T-cell (primary cell): ENCODE measurements around the gene PPM1K. TPM values are rescaled to one million over a fixed set of nuclear protein-coding genes. Genes with fewer than 3 reads are reported as not detected.

Source experiments
- ATAC-seq, 4 experiments: fragments of 200-7000 bp in 3 of 4; fragments of 150-1000 bp in 1 of 4; cut with Tn5 transposase; replicated peaks in 1 of 4; 1 replicate in 3 of 4; 2 replicates in 1 of 4; pipeline ENCODE4 v1.10.0; 2021; ENCODE audit warnings: moderate library complexity in 3 of 4, mild to moderate bottlenecking in 2 of 4, moderate number of reproducible peaks in 1 of 4
- CTCF ChIA-PET, 2 donors: fragments of 300-600 bp; sonication (Branson Sonifier 250); formaldehyde crosslinking; loops; one replicate each; lab custom pipeline; 2022; ENCODE audit warnings: antibody characterized with exemption in 2 of 2; lab: Charles Lee
- POLR2A ChIA-PET, 2 donors: fragments of 300-600 bp; sonication (Branson Sonifier 250); formaldehyde crosslinking; loops; one replicate each; lab custom pipeline; 2022; ENCODE audit warnings: antibody characterized with exemption in 2 of 2; lab: Charles Lee
- DNase-seq, 35 experiments: peaks; one replicate each; pipeline versions ENCODE4 v3.0.0 to v3.0.0-alpha.2; 2013 to 2023
- H3K27ac ChIP-seq: one replicate; pipeline ENCODE4 v1.5.1; 2013; ENCODE audit warnings: low read length
- H3K27me3 ChIP-seq, 2 experiments: replicated peaks in 1 of 2; 1 replicate in 1 of 2; 2 replicates in 1 of 2; pipeline versions ENCODE4 v1.6.1 to v1.7.0; 2013; ENCODE audit warnings: low read length in 1 of 2, mixed read lengths in 1 of 2; ENCODE audit not compliant: control insufficient read depth in 2 of 2, insufficient read depth in 2 of 2; ENCODE audit errors: extremely low read depth in 1 of 2
- H3K36me3 ChIP-seq, 2 donors: 1 replicate in 1 of 2; 2 replicates in 1 of 2; pipeline versions ENCODE4 v1.6.1 to v1.7.0; 2013; ENCODE audit warnings: low read length in 1 of 2; ENCODE audit not compliant: control insufficient read depth in 2 of 2, insufficient read depth in 1 of 2; ENCODE audit errors: extremely low read depth in 1 of 2
- H3K4me1 ChIP-seq, 2 experiments: 1 replicate in 1 of 2; 2 replicates in 1 of 2; pipeline versions ENCODE4 v1.6.1 to v1.7.0; 2013; ENCODE audit warnings: low read length in 2 of 2, mixed read lengths in 1 of 2; ENCODE audit not compliant: insufficient read depth in 2 of 2, control insufficient read depth in 1 of 2; ENCODE audit errors: extremely low read depth in 1 of 2
- H3K4me3 ChIP-seq, 2 donors: 1 replicate in 1 of 2; 2 replicates in 1 of 2; pipeline versions ENCODE4 v1.5.1 to v1.7.0; 2013; ENCODE audit warnings: mild to moderate bottlenecking in 2 of 2, low read length in 1 of 2, moderate library complexity in 1 of 2; ENCODE audit not compliant: control insufficient read depth in 1 of 2; ENCODE audit errors: extremely low read depth in 1 of 2
- H3K9me3 ChIP-seq: 2 replicates; pipeline ENCODE4 v1.7.0; 2013
- H3K27ac Mint-ChIP-seq, 2 donors: one replicate each; pipeline ENCODE4 v1.8.0; 2020 to 2021; ENCODE audit warnings: mild to moderate bottlenecking in 2 of 2, mixed read lengths in 2 of 2
- H3K27me3 Mint-ChIP-seq, 2 donors: one replicate each; pipeline ENCODE4 v1.8.0; 2021 to 2022; ENCODE audit warnings: mixed read lengths in 2 of 2
- H3K36me3 Mint-ChIP-seq: one replicate; pipeline ENCODE4 v1.8.0; 2021; ENCODE audit warnings: mixed read lengths
- H3K4me1 Mint-ChIP-seq, 3 donors: one replicate each; pipeline ENCODE4 v1.8.0; 2020 to 2022; ENCODE audit warnings: mixed read lengths in 3 of 3, mild to moderate bottlenecking in 1 of 3
- H3K4me3 Mint-ChIP-seq, 3 donors: one replicate each; pipeline ENCODE4 v1.8.0; 2020 to 2022; ENCODE audit warnings: mild to moderate bottlenecking in 3 of 3, mixed read lengths in 3 of 3, moderate library complexity in 3 of 3
- H3K9me3 Mint-ChIP-seq, 3 donors: one replicate each; pipeline ENCODE4 v1.8.0; 2020 to 2022; ENCODE audit warnings: mixed read lengths in 3 of 3
- WGBS: methylation state at CpG from one replicate; pipeline ENCODE4 v1.1.5; 2013; ENCODE audit warnings: missing lambda C conversion rate; ENCODE audit not compliant: insufficient coverage; 5-methylcytosine and 5-hydroxymethylcytosine counted together
- total RNA-seq, 35 experiments: library from RNA in 6 of 35; stranded (reverse) in 6 of 35; fragments of 120-200 nt in 1 of 35; gene quantifications; one replicate each; pipeline versions ENCODE4 v1.2.1 to v1.2.4 and lab custom pipeline; 2013 to 2026

Gene PPM1K
- total RNA-seq, 5 donors from 2014 or later (not counting 1 experiment from before 2014, with no cell fraction given): 74.2 to 91.1 (median 84.8) TPM

DNA sequence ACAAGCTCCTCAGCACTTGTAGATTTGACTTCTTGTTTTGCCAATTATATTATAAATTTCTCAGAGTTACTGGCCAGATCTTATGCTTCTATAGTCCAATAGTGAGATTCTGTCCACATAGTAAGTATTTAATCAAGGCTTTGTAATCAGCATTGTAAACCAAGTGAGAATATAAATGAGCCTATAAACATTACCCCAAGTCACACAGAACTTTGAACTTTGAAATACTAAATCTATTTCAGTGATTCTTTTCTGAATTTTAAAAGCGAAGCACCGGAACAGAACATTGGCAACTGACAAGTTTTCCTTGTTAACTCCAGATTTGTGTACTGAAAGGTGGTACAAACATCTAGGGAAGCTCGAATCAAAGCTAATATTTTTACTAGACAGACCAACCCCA is 37.2 kb downstream of the PPM1K start:
- Mint-ChIP-seq H3K4me1 (peaks cover 12 to 17% (median 14%) of the 10 kb centered on the region in 3 donors), H3K27ac (no peak overlapping the region), H3K9me3 (no peaks in the 10 kb centered on the region), H3K27me3 (no peaks in the 10 kb centered on the region), H3K4me3 (no peak overlapping the region), H3K36me3 (no peaks in the 10 kb centered on the region)
- H3K4me1 ChIP-seq: peaks cover 3 to 12% of the 10 kb centered on the region in 2 experiments
- H3K27ac ChIP-seq: no peak overlapping the region
- no CpG with 5 or more reads among the region's 3 CpGs for WGBS
- POLR2A ChIA-PET: interaction anchor here in 1 of 2 donors (0.6 kb wide), 1 partner anchor 504 kb away, joined by 3 read pairs; no protein-coding TSS in a partner anchor
- peaks cover 0 to 5% of the 10 kb centered on the region in 2 experiments for H3K27me3 ChIP-seq
- no peak for ATAC-seq
- no peaks in the 10 kb centered on the region for H3K9me3 ChIP-seq
- CTCF ChIA-PET: interaction anchor here in 1 of 2 donors (0.6 kb wide), 1 partner anchor 24 kb away, joined by 4 read pairs; no protein-coding TSS in a partner anchor
- DNase-seq: no peak
- no peak overlapping the region for H3K4me3 ChIP-seq
- no peaks in the 10 kb centered on the region for H3K36me3 ChIP-seq

- H3K27me3 Mint-ChIP-seq: no peaks in the 10 kb centered on the region
- ChIA-PET CTCF (interaction anchor here in 1 of 2 donors (0.5 kb wide), 1 partner anchor 27 kb away, joined by 3 read pairs; no protein-coding TSS in a partner anchor), POLR2A (no interaction called here)
- no peak overlapping the region for H3K4me3 ChIP-seq
- H3K27me3 ChIP-seq: peaks cover 0 to 5% of the 10 kb centered on the region in 2 experiments
- no peak overlapping the region for H3K4me3 Mint-ChIP-seq
- no peaks in the 10 kb centered on the region for H3K36me3 Mint-ChIP-seq
- peaks cover 3 to 12% of the 10 kb centered on the region in 2 experiments for H3K4me1 ChIP-seq
- no peaks in the 10 kb centered on the region for H3K36me3 ChIP-seq
- DNase-seq (no peak), ATAC-seq (no peak)
- no peaks in the 10 kb centered on the region for H3K9me3 Mint-ChIP-seq
- no peak overlapping the region for H3K27ac ChIP-seq
- H3K9me3 ChIP-seq: no peaks in the 10 kb centered on the region
- peaks cover 12 to 17% (median 14%) of the 10 kb centered on the region in 3 donors for H3K4me1 Mint-ChIP-seq
- H3K27ac Mint-ChIP-seq: no peak overlapping the region
- no CpG with 5 or more reads among the region's 2 CpGs for WGBS
Measured at GRCh38 chr4:88246600-88246999, 37.8 kb downstream of the PPM1K start.

DNA sequence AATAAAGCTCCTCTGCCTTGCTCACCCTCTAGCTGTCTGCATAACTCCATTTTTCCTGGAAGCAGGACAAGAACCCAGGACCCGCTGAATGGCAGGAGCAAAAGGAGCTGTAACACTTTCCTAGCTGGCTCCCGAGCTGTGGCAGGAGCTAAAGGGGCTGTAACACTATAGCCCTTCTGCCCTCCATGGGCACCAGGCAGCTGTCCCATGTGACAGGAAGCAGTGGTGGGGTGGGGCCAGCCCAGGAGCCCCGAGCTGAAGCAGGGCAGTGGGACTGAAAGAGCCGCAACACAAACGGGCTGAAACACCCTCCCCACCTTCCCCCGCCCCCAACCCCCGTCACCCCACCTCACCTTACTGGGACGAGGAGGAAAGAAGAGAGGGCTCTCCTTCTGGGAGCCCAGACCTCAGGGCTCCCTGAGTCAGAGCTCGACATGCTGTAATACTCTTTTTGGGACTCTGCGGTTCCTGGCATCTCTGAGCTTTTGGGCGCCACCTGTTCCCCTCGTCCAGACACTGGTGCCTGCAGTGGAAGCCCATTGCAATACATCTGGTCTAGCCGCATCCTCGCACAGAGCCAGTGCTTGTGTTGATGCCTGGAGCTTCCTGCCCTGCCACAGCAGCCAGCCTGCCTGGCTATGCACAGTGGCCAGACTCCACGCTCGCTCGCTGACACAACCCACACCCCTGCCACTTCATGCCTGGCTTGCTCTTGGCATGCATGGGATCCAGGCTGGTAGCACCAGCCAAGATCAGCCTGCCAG is 39.4 kb downstream of the PPM1K start:
- Histone ChIP-seq H3K4me1 (peaks cover 3 to 12% of the 10 kb centered on the region in 2 experiments), H3K4me3 (peak overlapping the region; percentile 21 to 45), H3K27ac (peak overlapping the region; percentile 41), H3K36me3 (no peaks in the 10 kb centered on the region), H3K27me3 (peaks cover 0 to 5% of the 10 kb centered on the region in 2 experiments), H3K9me3 (no peaks in the 10 kb centered on the region)
- Mint-ChIP-seq H3K4me3 (peak overlapping the region; percentile 64 to 79 (median 70)), H3K36me3 (no peaks in the 10 kb centered on the region), H3K9me3 (no peaks in the 10 kb centered on the region), H3K27ac (peak overlapping the region; percentile 49 to 71), H3K27me3 (no peaks in the 10 kb centered on the region), H3K4me1 (peaks cover 12 to 17% (median 14%) of the 10 kb centered on the region in 3 donors)
- ChIA-PET POLR2A (interaction anchor here (1.0 to 1.1 kb wide), 2 partner anchors 39 kb away, joined by 4 read pairs; partner anchors contain the start of gene PPM1K (in 2 of the 2)), CTCF (interaction anchor here (0.6 to 1.2 kb wide), 3 partner anchors 26 to 391 kb away, joined by 5 to 6 read pairs (median 5); no protein-coding TSS in a partner anchor)
- peak in 31 of 35 experiments; percentile 6 to 59 (median 34) for DNase-seq
- peak; percentile 89 to 98 (median 97) for ATAC-seq
- 62% methylated on average over 11 of the region's 17 CpGs for WGBS

DNA sequence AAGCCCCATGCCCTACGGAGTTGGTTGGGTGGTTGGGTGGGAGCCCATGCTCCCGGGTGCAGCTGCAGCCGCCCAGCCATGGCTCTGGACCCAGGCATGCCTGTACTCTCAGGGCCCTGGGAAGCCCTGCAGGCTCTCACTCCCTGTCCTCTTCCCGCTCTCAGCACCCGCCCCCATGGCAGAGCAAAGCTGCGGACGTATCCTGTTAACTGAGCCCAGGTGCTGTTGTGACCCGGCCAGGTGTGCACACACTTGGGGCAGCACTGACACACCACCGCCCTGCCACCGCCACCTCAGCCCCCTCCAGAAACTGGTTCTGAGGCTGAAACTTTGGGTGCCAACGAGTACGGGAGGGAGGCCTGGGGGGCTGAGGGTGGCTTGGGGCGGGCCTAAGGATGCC is 40.3 kb downstream of the PPM1K start:
- H3K36me3 Mint-ChIP-seq: no peaks in the 10 kb centered on the region
- Histone ChIP-seq H3K27ac (no peak overlapping the region), H3K27me3 (peaks cover 0 to 5% of the 10 kb centered on the region in 2 experiments), H3K4me3 (no peak overlapping the region), H3K36me3 (no peaks in the 10 kb centered on the region), H3K4me1 (peaks cover 3 to 12% of the 10 kb centered on the region in 2 experiments), H3K9me3 (no peaks in the 10 kb centered on the region)
- ATAC-seq: no peak
- ChIA-PET POLR2A (no interaction called here), CTCF (no interaction called here)
- DNase-seq: no peak
- WGBS: 91% methylated on average over 8 of the region's 13 CpGs
- no peaks in the 10 kb centered on the region for H3K27me3 Mint-ChIP-seq
- H3K27ac Mint-ChIP-seq: no peak overlapping the region
- H3K4me3 Mint-ChIP-seq: no peak overlapping the region
- no peaks in the 10 kb centered on the region for H3K9me3 Mint-ChIP-seq
- peaks cover 12 to 17% (median 14%) of the 10 kb centered on the region in 3 donors for H3K4me1 Mint-ChIP-seq

- H3K27ac Mint-ChIP-seq: no peak overlapping the region
- DNase-seq: no peak
- H3K4me1 Mint-ChIP-seq: peaks cover 12 to 17% (median 14%) of the 10 kb centered on the region in 3 donors
- ATAC-seq: no peak
- no peaks in the 10 kb centered on the region for H3K27me3 Mint-ChIP-seq
- peaks cover 0 to 5% of the 10 kb centered on the region in 2 experiments for H3K27me3 ChIP-seq
- H3K36me3 Mint-ChIP-seq: no peaks in the 10 kb centered on the region
- no CpG with 5 or more reads among the region's 1 CpG for WGBS
- no peak overlapping the region for H3K27ac ChIP-seq
- ChIA-PET POLR2A (interaction anchor here in 1 of 2 donors (0.6 kb wide), 1 partner anchor 405 kb away, joined by 3 read pairs; no protein-coding TSS in a partner anchor), CTCF (interaction anchor here in 1 of 2 donors (1.2 kb wide), 1 partner anchor 273 kb away, joined by 3 read pairs; no protein-coding TSS in a partner anchor)
- H3K4me1 ChIP-seq: peaks cover 3 to 12% of the 10 kb centered on the region in 2 experiments
- no peak overlapping the region for H3K4me3 Mint-ChIP-seq
- no peaks in the 10 kb centered on the region for H3K9me3 ChIP-seq
- H3K36me3 ChIP-seq: no peaks in the 10 kb centered on the region
- H3K4me3 ChIP-seq: no peak overlapping the region
- H3K9me3 Mint-ChIP-seq: no peaks in the 10 kb centered on the region
Measured at GRCh38 chr4:88242144-88242543, 42.2 kb downstream of the PPM1K start.

GRCh38 chr4:88240297-88240714 is 44.1 kb downstream of the PPM1K start:
- peaks cover 3 to 10% of the 10 kb centered on the region in 2 experiments for H3K4me1 ChIP-seq
- Mint-ChIP-seq H3K36me3 (no peaks in the 10 kb centered on the region), H3K27me3 (no peaks in the 10 kb centered on the region), H3K9me3 (no peaks in the 10 kb centered on the region), H3K4me1 (peaks cover 6 to 7% (median 6%) of the 10 kb centered on the region in 3 donors), H3K4me3 (no peak overlapping the region), H3K27ac (no peak overlapping the region)
- H3K27me3 ChIP-seq: peaks cover 0 to 5% of the 10 kb centered on the region in 2 experiments
- H3K4me3 ChIP-seq: no peak overlapping the region
- H3K9me3 ChIP-seq: no peaks in the 10 kb centered on the region
- no peaks in the 10 kb centered on the region for H3K36me3 ChIP-seq
- WGBS: no CpG with 5 or more reads among the region's 1 CpG
- H3K27ac ChIP-seq: no peak overlapping the region
- DNase-seq: no peak
- ChIA-PET POLR2A (no interaction called here), CTCF (no interaction called here)
- no peak for ATAC-seq
